Endothelial cell of umbilical vein (primary cell): ENCODE measurements around the gene FBP2. TPM values are rescaled to one million over a fixed set of nuclear protein-coding genes. Genes with fewer than 3 reads are reported as not detected.

Source experiments
- BruUV-seq: library from RNA; stranded (reverse); fragments of 400-500 nt; replicated peaks from 2 replicates; lab custom pipeline; 2021; lab: Mats Ljungman, UMichigan
- CTCF ChIA-PET: fragments of 300-600, 350-600 bp; sonication (Branson Sonifier 250); formaldehyde crosslinking; loops from one replicate; lab custom pipeline; 2021; ENCODE audit warnings: antibody characterized with exemption, inconsistent platforms; lab: Charles Lee
- POLR2A ChIA-PET: fragments of 300-600, 350-600 bp; sonication (Branson Sonifier 250); formaldehyde crosslinking; loops from one replicate; lab custom pipeline; 2021; ENCODE audit warnings: antibody characterized with exemption, inconsistent platforms; lab: Charles Lee
- DNase-seq: peaks from one replicate; pipeline ENCODE4 v3.0.0-alpha.2; 2011; ENCODE audit warnings: low read depth, low spot score
- FAIRE-seq: peaks from 2 replicates; lab custom pipeline; 2011; peaks lifted over from hg19 to GRCh38; lab: Jason Lieb, UNC
- H2AFZ ChIP-seq: 2 replicates; pipeline ENCODE4 v1.6.0; 2012; ENCODE audit warnings: low read depth, low read length, control low read depth, inconsistent platforms
- H3K27ac ChIP-seq: 2 replicates; pipeline ENCODE4 v1.5.1; 2011; ENCODE audit warnings: low read depth, mild to moderate bottlenecking, control low read depth, low read length, moderate library complexity; ENCODE audit not compliant: insufficient read depth
- H3K27me3 ChIP-seq, 2 experiments: 2 replicates each; pipeline versions ENCODE4 v1.6.0 to v1.6.1; 2011; ENCODE audit warnings: low read length in 2 of 2, mixed read lengths in 1 of 2; ENCODE audit not compliant: control insufficient read depth in 2 of 2, insufficient read depth in 2 of 2
- H3K36me3 ChIP-seq, 2 experiments: 2 replicates in 1 of 2; 3 replicates in 1 of 2; pipeline ENCODE4 v1.5.1; 2011; ENCODE audit warnings: low read length in 2 of 2, mild to moderate bottlenecking in 1 of 2, moderate library complexity in 1 of 2; ENCODE audit not compliant: control insufficient read depth in 2 of 2, insufficient read depth in 2 of 2; ENCODE audit errors: extremely low read depth in 1 of 2
- H3K4me1 ChIP-seq: 3 replicates; pipeline ENCODE4 v1.5.1; 2011; ENCODE audit warnings: mild to moderate bottlenecking, low read length; ENCODE audit not compliant: control insufficient read depth, insufficient read depth; ENCODE audit errors: extremely low read depth
- H3K4me2 ChIP-seq: 2 replicates; pipeline ENCODE4 v1.6.1; 2011; ENCODE audit warnings: low read length, control low read depth, mixed read lengths; ENCODE audit not compliant: insufficient read depth
- H3K4me3 ChIP-seq, 3 experiments: fragments of 200-600 bp in 1 of 3; sonication (generic), shearing (Covaris generic) in 1 of 3; replicated peaks in 1 of 3; 2 replicates each; pipeline ENCODE4 v1.5.1; 2011 to 2016; ENCODE audit warnings: control low read depth in 3 of 3, low read length in 3 of 3, mild to moderate bottlenecking in 2 of 3, inconsistent platforms in 1 of 3, low read depth in 1 of 3, moderate library complexity in 1 of 3; ENCODE audit not compliant: insufficient read depth in 1 of 3
- H3K79me2 ChIP-seq: 2 replicates; pipeline ENCODE4 v1.6.0; 2012; ENCODE audit warnings: low read length, inconsistent platforms; ENCODE audit not compliant: control insufficient read depth, insufficient read depth
- H3K9ac ChIP-seq: replicated peaks from 2 replicates; pipeline ENCODE3; 2011; ENCODE audit warnings: low read length, control low read depth; ENCODE audit not compliant: insufficient read depth; ENCODE audit errors: extremely low read depth
- H3K9me1 ChIP-seq: replicated peaks from 3 replicates; pipeline ENCODE4 v1.6.0; 2011; ENCODE audit warnings: mild to moderate bottlenecking, low read length; ENCODE audit not compliant: control insufficient read depth, insufficient read depth; ENCODE audit errors: extremely low read depth
- H3K9me3 ChIP-seq: replicated peaks from 2 replicates; pipeline ENCODE4 v1.5.1; 2012; ENCODE audit warnings: low read length, inconsistent platforms; ENCODE audit not compliant: control insufficient read depth, insufficient read depth
- H4K20me1 ChIP-seq: replicated peaks from 2 replicates; pipeline ENCODE3; 2011; ENCODE audit warnings: mild to moderate bottlenecking, low read length; ENCODE audit not compliant: control insufficient read depth, insufficient read depth; ENCODE audit errors: extremely low read depth
- CTCF ChIP-seq, 2 donors: IDR thresholded peaks; 1 replicate in 1 of 2; 2 replicates in 1 of 2; pipeline ENCODE4 v1.5.1; 2011; ENCODE audit warnings: low read length in 2 of 2, mild to moderate bottlenecking in 2 of 2, moderate library complexity in 2 of 2, control low read depth in 1 of 2, inconsistent platforms in 1 of 2, low read depth in 1 of 2; ENCODE audit not compliant: insufficient read depth in 1 of 2; ENCODE audit errors: extremely low read depth in 1 of 2
- EZH2 ChIP-seq: IDR thresholded peaks from 2 replicates; pipeline ENCODE4 v1.6.1; 2012; ENCODE audit warnings: borderline replicate concordance, low read depth, mild to moderate bottlenecking, moderate library complexity, low read length, inconsistent platforms; ENCODE audit not compliant: severe bottlenecking
- FOS ChIP-seq: IDR thresholded peaks from 2 replicates; pipeline ENCODE4 v1.6.1; 2011; ENCODE audit warnings: mild to moderate bottlenecking, low read length, moderate library complexity, borderline replicate concordance; ENCODE audit not compliant: insufficient read depth
- GATA2 ChIP-seq: IDR thresholded peaks from 2 replicates; pipeline ENCODE4 v1.7.0; 2011; ENCODE audit warnings: low read depth, mild to moderate bottlenecking, moderate library complexity, mixed read lengths, low read length; ENCODE audit not compliant: insufficient read length, insufficient read depth
- JUN ChIP-seq: IDR thresholded peaks from 2 replicates; pipeline ENCODE4 v1.6.1; 2011; ENCODE audit warnings: borderline replicate concordance, low read depth; ENCODE audit not compliant: insufficient read length, insufficient read depth
- MAX ChIP-seq: IDR thresholded peaks from 2 replicates; pipeline ENCODE4 v1.6.1; 2011; ENCODE audit not compliant: insufficient read depth, insufficient read length
- MYC ChIP-seq: IDR thresholded peaks from one replicate; pipeline ENCODE4 v1.6.1; 2011; ENCODE audit warnings: mild to moderate bottlenecking, low read depth, low read length
- POLR2A ChIP-seq: IDR thresholded peaks from 2 replicates; pipeline ENCODE4 v1.6.1; 2012; ENCODE audit warnings: low read depth, mild to moderate bottlenecking, control low read depth, low read length
- POLR2AphosphoS5 ChIP-seq: IDR thresholded peaks from 2 replicates; pipeline ENCODE4 v1.6.1; 2012; ENCODE audit warnings: low read depth, mild to moderate bottlenecking, control low read depth, low read length, moderate library complexity; ENCODE audit not compliant: insufficient read depth
- dilution Hi-C: fragments of 300-500 bp; cut with MboI; formaldehyde crosslinking; loops from one replicate; pipeline ENCODE4 v1.15.0; 2019; ENCODE audit warnings: low sequenced_read_pairs; ENCODE audit not compliant: extremely low pct_ligation_motif_present
- intact Hi-C: fragments of 100-400 bp; cut with micrococcal nuclease; formaldehyde crosslinking; loops from one replicate; pipeline ENCODE4 v1.10.0; 2022
- polyA plus RNA-seq, 4 experiments: library from polyadenylated mRNA; depleted of rRNA in 3 of 4; stranded (reverse) in 3 of 4; unstranded in 1 of 4; fragments of >200 nt; gene quantifications; 2 replicates each; pipeline versions ENCODE4 v1.2.1 to v1.2.3, GENCODE V29; 2011 to 2012; ENCODE audit warnings: missing spikeins in 1 of 4
- total RNA-seq: library from RNA; stranded (reverse); gene quantifications from 2 replicates; pipeline ENCODE4 v1.2.3, GENCODE V29; 2021

The FBP2 gene
- total and polyA plus RNA-seq, 2 donors (not counting 3 experiments of a cell fraction or from before 2014, with no cell fraction given), result not detected

- no peaks in the 10 kb centered on the region for H3K27me3 ChIP-seq
- no peaks in the 10 kb centered on the region for H3K9me1 ChIP-seq
- no peak overlapping the region for H3K4me2 ChIP-seq
- no TSS peak for BruUV-seq
- DNase-seq (no peak), FAIRE-seq (no peak)
- intact Hi-C loops, result loop anchor here (10.0 kb wide), 2 partner anchors 385 to 585 kb away; no protein-coding TSS in a partner anchor
- ChIA-PET POLR2A (no interaction called here), CTCF (no interaction called here)
- H3K4me1 ChIP-seq, result no peaks in the 10 kb centered on the region
- H3K27ac ChIP-seq, result no peak overlapping the region
- dilution Hi-C loops, result no loop called here
- H3K79me2 ChIP-seq, result no peaks in the 10 kb centered on the region
- TF ChIP-seq EZH2, result no peak
- no peak for TF ChIP-seq FOS
- no peak for TF ChIP-seq MAX
- TF ChIP-seq CTCF (IDR thresholded peaks at IDR 0.05; ENCODE audit: extremely low read depth in 1 of 2, insufficient read depth in 1 of 2, low read depth in 1 of 2, low read length in 2 of 2), result no peak
- no peak for TF ChIP-seq POLR2AphosphoS5
- TF ChIP-seq MYC, result no peak
- no peak for TF ChIP-seq JUN
- TF ChIP-seq GATA2, result no peak
- TF ChIP-seq POLR2A, result no peak
- no peaks in the 10 kb centered on the region for H3K36me3 ChIP-seq
- no peak overlapping the region for H2AFZ ChIP-seq
- H3K4me3 ChIP-seq, result no peak overlapping the region
- no peak overlapping the region for H3K9ac ChIP-seq
- no peaks in the 10 kb centered on the region for H4K20me1 ChIP-seq
- no peaks in the 10 kb centered on the region for H3K9me3 ChIP-seq
Observed at GRCh38 chr9:94600258-94600657, 6.6 kb upstream of the FBP2 start.
